ENCODE results near the gene PPP6R2.
"Not testable (repeated sequence)": the region's sequence is repeated elsewhere in the genome, so short reads cannot be mapped to it uniquely, and the experiment has no call there.

DNA sequence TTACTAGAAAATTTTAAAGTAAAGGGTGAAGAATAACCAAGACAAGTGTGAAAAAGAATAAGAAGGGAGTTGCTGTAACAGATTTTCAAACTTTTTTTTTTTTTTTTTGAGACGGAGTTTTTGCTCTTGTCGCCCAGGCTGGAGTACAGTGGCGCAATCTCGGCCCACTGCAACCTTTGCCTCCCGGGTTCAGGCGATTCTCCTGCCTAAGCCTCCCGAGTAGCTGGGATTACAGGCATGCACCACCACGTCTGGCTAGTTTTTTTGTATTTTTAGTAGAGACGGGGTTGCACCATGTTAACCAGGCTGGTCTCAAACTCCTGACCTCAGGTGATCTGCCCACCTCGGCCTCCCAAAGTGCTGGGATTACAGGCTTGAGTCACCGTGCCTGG lies 20.7 kb downstream of the PPP6R2 start:
- TF ChIP-seq, protein P1, sequence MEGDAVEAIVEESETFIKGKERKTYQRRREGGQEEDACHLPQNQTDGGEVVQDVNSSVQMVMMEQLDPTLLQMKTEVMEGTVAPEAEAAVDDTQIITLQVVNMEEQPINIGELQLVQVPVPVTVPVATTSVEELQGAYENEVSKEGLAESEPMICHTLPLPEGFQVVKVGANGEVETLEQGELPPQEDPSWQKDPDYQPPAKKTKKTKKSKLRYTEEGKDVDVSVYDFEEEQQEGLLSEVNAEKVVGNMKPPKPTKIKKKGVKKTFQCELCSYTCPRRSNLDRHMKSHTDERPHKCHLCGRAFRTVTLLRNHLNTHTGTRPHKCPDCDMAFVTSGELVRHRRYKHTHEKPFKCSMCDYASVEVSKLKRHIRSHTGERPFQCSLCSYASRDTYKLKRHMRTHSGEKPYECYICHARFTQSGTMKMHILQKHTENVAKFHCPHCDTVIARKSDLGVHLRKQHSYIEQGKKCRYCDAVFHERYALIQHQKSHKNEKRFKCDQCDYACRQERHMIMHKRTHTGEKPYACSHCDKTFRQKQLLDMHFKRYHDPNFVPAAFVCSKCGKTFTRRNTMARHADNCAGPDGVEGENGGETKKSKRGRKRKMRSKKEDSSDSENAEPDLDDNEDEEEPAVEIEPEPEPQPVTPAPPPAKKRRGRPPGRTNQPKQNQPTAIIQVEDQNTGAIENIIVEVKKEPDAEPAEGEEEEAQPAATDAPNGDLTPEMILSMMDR (conservative IDR thresholded peaks at IDR 0.05; ENCODE audit: low read length): not testable (repeated sequence)
- not testable (repeated sequence) for TF ChIP-seq EZH2phosphoT487 (IDR thresholded peaks at IDR 0.05; ENCODE audit: borderline replicate concordance)

Data from Loucy (cell line).